Heart right ventricle (tissue), 16 donors: ENCODE measurements around the gene CCNL1. TPM values are rescaled to one million over a fixed set of nuclear protein-coding genes. Genes with fewer than 3 reads are reported as not detected.
"Not testable (repeated sequence)": the region's sequence is repeated elsewhere in the genome, so short reads cannot be mapped to it uniquely, and the experiment has no call there.

ENCODE experiments used
- ATAC-seq, 8 donors: fragments of 200-7000 bp; cut with Tn5 transposase; one replicate each; pipeline ENCODE4 v1.9.1; 2020; ENCODE audit warnings: mild to moderate bottlenecking in 8 of 8, moderate library complexity in 8 of 8, moderate number of reproducible peaks in 1 of 8
- DNase-seq, 2 donors: peaks; one replicate each; pipeline ENCODE4 v3.0.0-alpha.2; 2020
- H3K27ac ChIP-seq, 10 donors: fragments of 200-600 bp; sonication (generic) in 2 of 10; one replicate each; pipeline versions ENCODE4 v1.5.0 to v1.8.0; 2020 to 2022; ENCODE audit warnings: mild to moderate bottlenecking in 3 of 10
- H3K27me3 ChIP-seq, 7 donors: fragments of 200-600 bp; one replicate each; pipeline ENCODE4 v1.8.0; 2021 to 2022; ENCODE audit warnings: mild to moderate bottlenecking in 2 of 7
- H3K36me3 ChIP-seq, 9 donors: fragments of 200-600 bp; sonication (generic) in 1 of 9; one replicate each; pipeline versions ENCODE4 v1.5.0 to v1.8.0; 2020 to 2022; ENCODE audit warnings: mild to moderate bottlenecking in 2 of 9
- H3K4me1 ChIP-seq, 9 donors: fragments of 200-600 bp; sonication (generic) in 1 of 9; one replicate each; pipeline versions ENCODE4 v1.5.0 to v1.8.0; 2020 to 2022; ENCODE audit warnings: mild to moderate bottlenecking in 4 of 9
- H3K4me3 ChIP-seq, 10 donors: fragments of 200-600 bp; sonication (generic) in 2 of 10; one replicate each; pipeline versions ENCODE4 v1.5.0 to v1.8.0; 2020 to 2022; ENCODE audit warnings: mild to moderate bottlenecking in 7 of 10, moderate library complexity in 2 of 10
- H3K9me3 ChIP-seq, 11 donors: fragments of 200-600 bp in 10 of 11; sonication (generic) in 2 of 11; one replicate each; pipeline versions ENCODE4 v1.5.0 to v1.8.0; 2013 to 2022; ENCODE audit warnings: mild to moderate bottlenecking in 2 of 11, control low read depth in 1 of 11, moderate library complexity in 1 of 11
- WGBS, 2 donors: extraction: QIAGEN DNeasy Blood & Tissue Kit; methylation state at CpG; one replicate each; pipeline ENCODE4 v1.1.7; 2013; ENCODE audit warnings: inconsistent platforms in 1 of 2; 5-methylcytosine and 5-hydroxymethylcytosine counted together
- intact Hi-C, 10 donors: fragments of 100-400 bp; cut with DNase I; formaldehyde crosslinking; loops; one replicate each; pipeline versions ENCODE4 v1.11.1 to v1.14.2; 2022
- polyA plus RNA-seq, 2 donors: library from polyadenylated mRNA; stranded (reverse); fragments of 200-250 nt; gene quantifications; one replicate each; pipeline ENCODE4 v1.2.3, GENCODE V29; 2013
- total RNA-seq, 10 donors: library from RNA; stranded (reverse); fragmentation: NEBNext Ultra II Directional in 3 of 10; extraction: Animal tissue kit (Norgen Biotek cat#: 25700) in 3 of 10; gene quantifications; one replicate each; pipeline versions ENCODE4 v1.2.1 to v1.2.4, GENCODE V29; 2021 to 2023
- TF ChIP-seq, protein P1 (sequence below), 9 donors: fragments of 200-600 bp; sonication (generic) in 2 of 9; IDR thresholded peaks; one replicate each; pipeline versions ENCODE4 v1.5.0 to v1.8.0; 2021 to 2022; ENCODE audit warnings: antibody characterized with exemption in 9 of 9, mild to moderate bottlenecking in 5 of 9, moderate library complexity in 1 of 9
- donor health status: Arrhythmogenic right ventricular cardiomyopathy.
- donor health status: ischemic (EF 13 %, LVEDD 7.1; RV severe dilation, severe dysfunction).
- donor health status: healthy with polysubstance abuse.
- donor health status: DM: no; HTN: yes; CAD: no.
- donor health status: DM: no; HTN: no; CAD: no.
- donor health status: ischemic (EF 25% LVEDD 6.9; RV normal size, moderate dysfunction).
- donor health status: ischemic (EF 25% LVEDD 5.7; RV mildly dilated, moderate dysfunction).
- donor health status: healthy.
- donor health status: DM: yes; HTN: yes; CAD: no.
- donor health status: Ischemic cardiomyopathy.
- donor health status: ischemic (EF 35%, LVEDD 5.7; RV mildly dilated, moderate dysfunction).
- donor health status: nonischemic (EF 11% LVEDD 7.7; RV severe dilation, severe dysfunction).
- donor health status: DM: yes; HTN: yes; CAD: no.
- donor health status: PGD.
- donor health status: ischemic (EF 29% LVEDD 5.4; RV normal size, mild dysfunction).
- donor health status: nonischemic (EF 23%, LVEDD 6.1; RV moderate dilation, normal function).

CCNL1 gene
- total and polyA plus RNA-seq, 12 donors = 19.1 to 77.3 (median 24.7) TPM

DNA sequence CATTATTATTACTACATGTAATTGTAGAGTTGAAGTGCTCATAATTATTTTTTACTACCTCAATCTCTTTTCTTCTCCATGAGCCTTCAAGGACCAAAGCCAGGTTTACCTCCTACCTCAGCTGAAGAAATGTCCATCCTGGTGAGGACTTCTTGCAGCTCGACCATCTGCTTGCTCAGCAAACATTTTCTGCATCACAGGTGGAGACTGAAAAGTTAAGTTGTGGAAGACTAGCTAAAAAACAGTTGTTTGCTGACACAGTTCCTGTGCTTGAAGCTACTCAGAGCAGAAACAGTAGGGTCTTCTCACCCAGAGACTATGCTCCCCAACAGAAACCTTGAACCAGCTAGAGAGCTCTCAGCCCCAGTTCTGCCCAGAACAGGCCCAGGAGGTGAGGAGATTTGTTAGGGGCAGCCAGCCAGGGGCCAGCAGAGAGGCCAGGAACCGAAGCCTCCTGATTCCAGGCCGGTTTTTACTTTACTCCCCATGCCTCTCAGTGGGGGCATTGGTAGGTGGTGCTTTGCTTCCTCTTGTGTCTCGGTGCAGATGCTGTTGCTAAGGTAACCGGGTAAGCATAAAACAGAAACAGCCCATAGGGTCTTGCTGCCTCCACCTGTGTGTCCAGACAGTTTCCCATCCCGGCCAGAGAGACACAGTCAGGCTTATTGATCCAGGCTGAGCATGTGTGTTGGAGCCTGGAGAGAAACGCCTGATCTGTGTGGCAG lies 54.9 kb downstream of the CCNL1 start:
- ATAC-seq = no peak
- no peaks in the 10 kb centered on the region for H3K27me3 ChIP-seq
- H3K9me3 ChIP-seq = peaks cover 0 to 3% (median 0%) of the 10 kb centered on the region in 11 donors
- 42 to 53% methylated on average over 7 of the region's 7 CpGs for WGBS, 2 donors
- H3K4me1 ChIP-seq = peaks cover 0 to 56% (median 23%) of the 10 kb centered on the region in 9 donors
- H3K4me3 ChIP-seq = no peak overlapping the region
- TF ChIP-seq, protein P1, sequence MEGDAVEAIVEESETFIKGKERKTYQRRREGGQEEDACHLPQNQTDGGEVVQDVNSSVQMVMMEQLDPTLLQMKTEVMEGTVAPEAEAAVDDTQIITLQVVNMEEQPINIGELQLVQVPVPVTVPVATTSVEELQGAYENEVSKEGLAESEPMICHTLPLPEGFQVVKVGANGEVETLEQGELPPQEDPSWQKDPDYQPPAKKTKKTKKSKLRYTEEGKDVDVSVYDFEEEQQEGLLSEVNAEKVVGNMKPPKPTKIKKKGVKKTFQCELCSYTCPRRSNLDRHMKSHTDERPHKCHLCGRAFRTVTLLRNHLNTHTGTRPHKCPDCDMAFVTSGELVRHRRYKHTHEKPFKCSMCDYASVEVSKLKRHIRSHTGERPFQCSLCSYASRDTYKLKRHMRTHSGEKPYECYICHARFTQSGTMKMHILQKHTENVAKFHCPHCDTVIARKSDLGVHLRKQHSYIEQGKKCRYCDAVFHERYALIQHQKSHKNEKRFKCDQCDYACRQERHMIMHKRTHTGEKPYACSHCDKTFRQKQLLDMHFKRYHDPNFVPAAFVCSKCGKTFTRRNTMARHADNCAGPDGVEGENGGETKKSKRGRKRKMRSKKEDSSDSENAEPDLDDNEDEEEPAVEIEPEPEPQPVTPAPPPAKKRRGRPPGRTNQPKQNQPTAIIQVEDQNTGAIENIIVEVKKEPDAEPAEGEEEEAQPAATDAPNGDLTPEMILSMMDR (IDR thresholded peaks at IDR 0.05) = no peak
- intact Hi-C loops = no loop called here
- no peak for DNase-seq
- H3K36me3 ChIP-seq = peaks cover 0 to 7% (median 0%) of the 10 kb centered on the region in 9 donors
- peak overlapping the region in 4 of 10 donors; percentile 3 to 37 (median 19) for H3K27ac ChIP-seq

DNA sequence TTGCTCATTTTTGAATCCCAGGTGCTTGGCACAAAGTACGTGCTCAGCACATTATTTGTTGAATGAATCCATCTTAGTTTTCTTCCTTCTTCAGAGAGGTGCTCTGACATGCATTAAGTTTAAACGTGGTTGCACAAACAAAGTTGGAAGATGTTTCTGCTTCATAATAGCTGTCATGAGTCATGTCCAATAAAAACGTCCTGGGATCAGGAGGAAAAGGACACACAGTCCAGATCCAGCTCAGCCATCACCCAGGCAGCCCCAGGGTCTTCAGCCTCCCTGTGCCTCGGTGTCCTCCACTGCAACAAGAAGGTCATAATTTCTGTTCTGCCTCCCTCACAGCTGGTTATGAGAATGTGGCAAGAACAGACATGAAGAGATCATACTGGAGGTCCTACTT lies 55.4 kb downstream of the CCNL1 start:
- Histone ChIP-seq H3K4me1 (peaks cover 0 to 56% (median 28%) of the 10 kb centered on the region in 9 donors), H3K27ac (peak overlapping the region in 4 of 10 donors; percentile 1 to 35 (median 16)), H3K36me3 (peaks cover 0 to 7% (median 0%) of the 10 kb centered on the region in 9 donors), H3K9me3 (peaks cover 0 to 3% (median 0%) of the 10 kb centered on the region in 11 donors), H3K4me3 (no peak overlapping the region), H3K27me3 (no peaks in the 10 kb centered on the region)
- TF ChIP-seq, protein P1 (IDR thresholded peaks at IDR 0.05) = no peak
- WGBS, 2 donors = 49 to 52% methylated on average over 4 of the region's 4 CpGs
- intact Hi-C loops = no loop called here
- DNase-seq (no peak), ATAC-seq (peak in 1 of 8 donors; percentile 32)

DNA sequence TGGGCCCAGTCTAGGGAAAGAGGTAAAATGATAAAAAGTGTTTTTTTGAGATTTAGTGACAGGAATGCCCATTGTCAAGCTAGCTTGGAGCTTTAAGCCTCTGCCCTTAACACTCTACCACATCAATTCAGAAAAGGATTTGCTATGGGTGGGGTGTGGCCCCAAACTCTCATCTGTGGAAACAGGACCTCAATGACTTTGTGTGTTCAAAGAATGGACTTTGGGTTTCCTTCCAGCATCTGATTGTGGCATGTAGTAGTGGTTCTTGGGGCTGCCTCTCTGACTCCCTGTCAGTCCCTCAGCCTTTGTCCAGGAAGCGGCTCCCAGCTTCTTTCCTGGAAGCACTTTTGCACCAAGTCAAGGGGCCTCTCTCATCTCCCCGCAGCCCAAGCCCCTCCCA lies 56.1 kb downstream of the CCNL1 start:
- Histone ChIP-seq H3K4me3 (no peak overlapping the region), H3K9me3 (peaks cover 0 to 3% (median 0%) of the 10 kb centered on the region in 11 donors), H3K4me1 (peaks cover 0 to 56% (median 33%) of the 10 kb centered on the region in 9 donors), H3K36me3 (peaks cover 0 to 7% (median 0%) of the 10 kb centered on the region in 9 donors), H3K27ac (peak overlapping the region in 8 of 10 donors; percentile 3 to 54 (median 25)), H3K27me3 (no peaks in the 10 kb centered on the region)
- TF ChIP-seq, protein P1 (IDR thresholded peaks at IDR 0.05) = no peak
- DNase-seq (no peak), ATAC-seq (no peak)
- 46 to 62% methylated on average over 2 of the region's 2 CpGs for WGBS, 2 donors
- intact Hi-C loops = no loop called here

DNA sequence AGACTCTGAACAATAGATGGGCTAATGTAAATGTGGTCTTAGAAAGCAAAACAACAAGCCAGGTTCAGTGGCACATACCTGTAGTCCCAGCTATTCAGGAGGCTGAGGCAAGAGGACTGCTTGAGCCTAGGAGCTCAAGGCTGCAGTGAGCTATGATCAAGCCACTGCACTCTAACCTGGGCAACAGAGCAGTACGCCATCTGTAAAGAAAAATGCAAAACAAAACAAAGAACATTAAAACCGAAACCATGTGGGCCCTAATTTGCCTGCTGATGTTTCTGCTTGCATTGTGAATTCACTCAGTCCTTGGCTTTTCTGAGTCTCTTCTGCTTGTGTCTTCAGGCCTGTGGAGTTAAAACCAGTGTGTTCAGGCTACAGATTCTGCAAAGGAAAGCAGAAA lies 56.7 kb downstream of the CCNL1 start:
- 80 to 83% methylated on average over 2 of the region's 2 CpGs for WGBS, 2 donors
- no peak for DNase-seq
- ATAC-seq = no peak
- peak overlapping the region in 8 of 10 donors; percentile 3 to 54 (median 25) for H3K27ac ChIP-seq
- intact Hi-C loops = no loop called here
- peaks cover 0 to 56% (median 39%) of the 10 kb centered on the region in 9 donors for H3K4me1 ChIP-seq
- peaks cover 0 to 3% (median 0%) of the 10 kb centered on the region in 11 donors for H3K9me3 ChIP-seq
- H3K36me3 ChIP-seq = peaks cover 0 to 7% (median 0%) of the 10 kb centered on the region in 9 donors
- H3K27me3 ChIP-seq = no peaks in the 10 kb centered on the region
- no peak overlapping the region for H3K4me3 ChIP-seq
- TF ChIP-seq, protein P1 (IDR thresholded peaks at IDR 0.05) = no peak

DNA sequence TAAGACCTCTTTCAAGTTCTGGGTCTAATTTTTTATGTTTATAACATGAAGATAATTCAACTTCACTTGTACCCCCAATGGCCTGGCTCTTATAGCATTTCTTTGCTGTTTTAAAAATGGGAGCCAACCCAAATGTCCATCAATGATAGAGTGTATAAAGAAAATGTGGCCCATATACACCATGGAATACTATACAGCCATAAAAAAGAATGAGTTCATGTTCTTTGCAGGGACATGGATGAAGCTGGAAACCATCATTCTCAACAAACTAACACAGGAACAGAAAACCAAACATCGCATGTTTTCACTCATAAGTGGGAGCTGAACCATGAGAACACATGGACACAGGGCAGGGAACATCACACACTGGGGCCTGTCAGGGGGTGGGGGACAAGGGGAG lies 57.4 kb downstream of the CCNL1 start:
- DNase-seq, H3K27ac ChIP-seq, H3K9me3 ChIP-seq, H3K27me3 ChIP-seq, H3K4me3 ChIP-seq, intact Hi-C loops, ATAC-seq, H3K36me3 ChIP-seq: not testable (repeated sequence)
- 93 to 97% methylated on average over 1 of the region's 1 CpG for WGBS, 2 donors
- H3K4me1 ChIP-seq = peaks cover 0 to 53% (median 39%) of the 10 kb centered on the region in 9 donors
